SK-N-SH (cell line): ENCODE results near the gene HGS. TPM values are rescaled to one million over a fixed set of nuclear protein-coding genes. Genes with fewer than 3 reads are reported as not detected.
A peak's percentile ranks its signal among the peaks of the same experiment; 100 is the strongest.

ENCODE experiments used
- CTCF ChIA-PET: fragments of 300-600, 350-600 bp; formaldehyde crosslinking; extraction: SDS; loops from one replicate; lab custom pipeline; 2021; lab: Yijun Ruan, JAX
- POLR2A ChIA-PET: fragments of 350-600 bp; sonication (Branson Sonifier 250); formaldehyde crosslinking; extraction: SDS; loops from one replicate; lab custom pipeline; 2020; ENCODE audit warnings: antibody characterized with exemption, inconsistent platforms; lab: Yijun Ruan, JAX
- DNase-seq: peaks from one replicate; pipeline ENCODE4 v3.0.0; 2012
- H2AFZ ChIP-seq: fragments of 200-600 bp; sonication (generic); 2 replicates; pipeline ENCODE4 v1.8.1; 2016; ENCODE audit warnings: antibody characterized with exemption, mild to moderate bottlenecking, low read depth
- H3F3A ChIP-seq: fragments of 200-600 bp; sonication (generic); replicated peaks from 2 replicates; pipeline ENCODE3; 2016; ENCODE audit warnings: antibody characterized with exemption, mild to moderate bottlenecking; ENCODE audit not compliant: insufficient read depth
- H3K27ac ChIP-seq, 2 experiments: fragments of 200-500 bp in 1 of 2; fragments of 200-600 bp in 1 of 2; sonication (Bioruptor generic) in 1 of 2; sonication (generic), shearing (Covaris generic) in 1 of 2; 2 replicates each; pipeline versions ENCODE4 v1.5.1 to v1.6.1; 2014 to 2016; ENCODE audit warnings: low read depth in 2 of 2, inconsistent platforms in 1 of 2, low read length in 1 of 2, mild to moderate bottlenecking in 1 of 2, mixed read lengths in 1 of 2
- H3K27me3 ChIP-seq: fragments of 200-600 bp; sonication (generic), shearing (Covaris generic); 2 replicates; pipeline ENCODE4 v1.6.1; 2016; ENCODE audit warnings: mixed run types; ENCODE audit not compliant: insufficient read depth
- H3K36me3 ChIP-seq, 2 experiments: fragments of 200-500 bp in 1 of 2; fragments of 200-600 bp in 1 of 2; sonication (Bioruptor generic) in 1 of 2; sonication (generic) in 1 of 2; replicated peaks in 1 of 2; 2 replicates each; pipeline versions ENCODE3 to v1.5.1; 2014 to 2016; ENCODE audit warnings: low read length in 1 of 2, mild to moderate bottlenecking in 1 of 2; ENCODE audit not compliant: insufficient read depth in 2 of 2, control insufficient read depth in 1 of 2
- H3K4me1 ChIP-seq, 2 experiments: fragments of 200-500 bp in 1 of 2; fragments of 200-600 bp in 1 of 2; sonication (Bioruptor generic) in 1 of 2; sonication (generic), shearing (Covaris generic) in 1 of 2; 2 replicates each; pipeline versions ENCODE4 v1.5.1 to v1.6.1; 2014 to 2016; ENCODE audit warnings: low read depth in 1 of 2, low read length in 1 of 2, mixed run types in 1 of 2; ENCODE audit not compliant: insufficient read depth in 2 of 2, control insufficient read depth in 1 of 2
- H3K4me2 ChIP-seq: fragments of 200-600 bp; sonication (generic), shearing (Covaris generic); 2 replicates; pipeline ENCODE4 v1.6.1; 2017; ENCODE audit warnings: mixed run types
- H3K4me3 ChIP-seq, 2 experiments: fragments of 200-500 bp in 1 of 2; fragments of 200-600 bp in 1 of 2; sonication (Bioruptor generic) in 1 of 2; sonication (generic), shearing (Covaris generic) in 1 of 2; 2 replicates each; pipeline versions ENCODE4 v1.5.1 to v1.8.1; 2014 to 2016; ENCODE audit warnings: low read depth in 2 of 2, inconsistent platforms in 1 of 2, low read length in 1 of 2, mild to moderate bottlenecking in 1 of 2, mixed read lengths in 1 of 2, moderate library complexity in 1 of 2
- H3K79me2 ChIP-seq: fragments of 200-600 bp; sonication (generic); 2 replicates; pipeline ENCODE4 v1.8.1; 2017; ENCODE audit warnings: mild to moderate bottlenecking; ENCODE audit not compliant: insufficient read depth
- H3K9ac ChIP-seq: fragments of 200-600 bp; sonication (generic); 2 replicates; pipeline ENCODE4 v1.6.1; 2017; ENCODE audit warnings: mixed run types
- H3K9me2 ChIP-seq: fragments of 200-600 bp; sonication (generic); 2 replicates; pipeline ENCODE4 v1.6.1; 2017; ENCODE audit warnings: mixed run types
- H3K9me3 ChIP-seq: fragments of 200-600 bp; sonication (generic); 2 replicates; pipeline ENCODE4 v1.6.1; 2017; ENCODE audit warnings: mixed run types, mild to moderate bottlenecking, moderate library complexity
- H4K20me1 ChIP-seq: fragments of 200-600 bp; sonication (generic); 2 replicates; pipeline ENCODE4 v1.6.1; 2017; ENCODE audit warnings: mild to moderate bottlenecking, mixed run types; ENCODE audit not compliant: insufficient read depth
- CHD2 ChIP-seq: fragments of 150-350 bp; IDR thresholded peaks from 2 replicates; pipeline ENCODE4 v1.6.1; 2018; ENCODE audit warnings: low read length; ENCODE audit not compliant: partially characterized antibody
- ELF1 ChIP-seq: IDR thresholded peaks from 2 replicates; pipeline ENCODE4 v1.4.0; 2012
- EP300 ChIP-seq, 2 experiments: IDR thresholded peaks; 2 replicates each; pipeline versions ENCODE4 v1.4.0 to v1.6.1; 2012; ENCODE audit warnings: borderline replicate concordance in 1 of 2, low read depth in 1 of 2, low read length in 1 of 2
- GATA2 ChIP-seq: sonication (generic); formaldehyde crosslinking; IDR thresholded peaks from 2 replicates; pipeline ENCODE4 v1.5.0; 2020; ENCODE audit warnings: mild to moderate bottlenecking, missing genetic modification reagents
- JUND ChIP-seq: IDR thresholded peaks from 2 replicates; pipeline ENCODE4 v1.4.0; 2012
- MEF2A ChIP-seq: IDR thresholded peaks from 2 replicates; pipeline ENCODE4 v1.4.0; 2012; ENCODE audit warnings: low read depth, borderline replicate concordance
- MXI1 ChIP-seq: IDR thresholded peaks from 2 replicates; pipeline ENCODE4 v1.6.1; 2012; ENCODE audit warnings: mild to moderate bottlenecking, low read depth, low read length, improper control_type of control experiment
- NFIC ChIP-seq: IDR thresholded peaks from 2 replicates; pipeline ENCODE4 v1.4.0; 2012; ENCODE audit warnings: borderline replicate concordance
- RXRA ChIP-seq: IDR thresholded peaks from 2 replicates; pipeline ENCODE4 v1.4.0; 2012; ENCODE audit warnings: low read depth, mild to moderate bottlenecking, borderline replicate concordance
- SIN3A ChIP-seq: IDR thresholded peaks from 2 replicates; pipeline ENCODE4 v1.6.1; 2012; ENCODE audit warnings: low read depth, mild to moderate bottlenecking, low read length, moderate library complexity, borderline replicate concordance
- SMC3 ChIP-seq: IDR thresholded peaks from 2 replicates; pipeline ENCODE4 v1.6.1; 2012; ENCODE audit warnings: low read depth, low read length, improper control_type of control experiment
- TEAD4 ChIP-seq: IDR thresholded peaks from 2 replicates; pipeline ENCODE4 v1.4.0; 2012; ENCODE audit warnings: mild to moderate bottlenecking, borderline replicate concordance; ENCODE audit not compliant: insufficient read depth
- WGBS: methylation state at CpG from one replicate; pipeline ENCODE4 v1.1.6; 2017; ENCODE audit warnings: low lambda C conversion rate; 5-methylcytosine and 5-hydroxymethylcytosine counted together
- polyA plus RNA-seq, 3 experiments: library from polyadenylated mRNA; depleted of rRNA; stranded (reverse); fragments of >200 nt; gene quantifications; 2 replicates each; pipeline ENCODE4 v1.2.3, GENCODE V29; 2012
- TF ChIP-seq, protein P1 (sequence below): IDR thresholded peaks from 2 replicates; pipeline ENCODE4 v1.4.0; 2012; ENCODE audit warnings: low read depth, borderline replicate concordance
- TF ChIP-seq, protein P2 (sequence below): IDR thresholded peaks from 2 replicates; pipeline ENCODE4; 2012
- TF ChIP-seq, protein P3 (sequence below): IDR thresholded peaks from 2 replicates; pipeline ENCODE4 v1.4.0; 2012; ENCODE audit warnings: low read depth, borderline replicate concordance

HGS gene
- polyA plus RNA-seq, 1 of the 3 experiments (the other 2 are of a cell fraction): 192 TPM

DNA sequence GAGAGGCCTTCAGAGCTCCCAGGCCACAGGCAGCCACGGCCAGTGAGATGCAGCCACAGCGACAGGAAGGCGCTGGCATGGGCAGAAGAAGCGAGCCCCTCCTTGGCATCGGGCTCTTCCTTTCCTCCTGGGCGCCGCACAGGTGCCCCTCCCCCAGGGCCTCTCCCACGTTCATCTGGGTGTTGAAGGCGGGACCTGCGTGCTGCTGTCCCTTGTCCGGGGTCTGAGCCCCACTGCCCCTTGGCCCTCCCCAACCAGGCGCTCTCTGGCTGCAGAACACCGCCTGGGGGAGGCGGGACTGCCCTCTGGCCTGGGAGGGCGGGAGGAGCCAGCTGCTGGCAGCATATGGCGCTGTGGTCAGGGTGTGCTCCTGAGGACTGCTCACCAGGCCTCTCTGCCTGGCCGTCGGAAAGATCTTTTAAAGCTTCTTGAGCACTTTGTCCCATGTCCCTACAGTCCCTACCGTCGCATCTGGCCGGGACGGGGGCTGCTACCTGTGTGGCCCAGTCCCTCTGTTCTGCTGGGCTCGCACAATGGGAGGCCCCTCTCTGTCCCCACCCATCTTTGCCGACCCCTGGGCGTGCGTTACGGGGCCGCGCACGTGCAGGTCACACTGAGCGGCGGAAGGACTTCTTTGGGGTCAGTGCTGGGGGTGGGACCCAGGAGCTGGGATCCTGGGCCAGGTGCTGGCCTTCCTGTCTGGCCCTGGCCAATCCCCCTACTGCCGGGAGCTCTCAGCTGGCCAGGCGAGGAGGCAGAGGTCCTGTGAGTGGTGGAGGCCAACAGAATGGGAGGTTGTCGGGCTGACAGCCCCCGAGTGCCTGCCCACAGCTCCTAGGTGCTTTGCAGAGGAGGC, 30.0 kb downstream of the HGS start:
- ChIA-PET CTCF (interaction anchor here (0.9 to 4.4 kb wide), 13 partner anchors 9 to 522 kb away, joined by 3 to 33 read pairs (median 4); partner anchors contain the start of gene MRPL12), POLR2A (interaction anchor here (0.8 to 3.8 kb wide), 8 partner anchors 10 to 158 kb away, joined by 3 to 30 read pairs (median 3); partner anchors contain the start of genes MCRIP1 and MRPL12)
- H3K4me2 ChIP-seq: peak overlapping the region; percentile 89
- TF ChIP-seq GATA2 (CRISPR knock-in tag) (no peak), ELF1 (no peak), NFIC (no peak), MXI1 (peak; percentile 54; the same call in 1 of the 2 replicates), SMC3 (no peak), SIN3A (no peak), TEAD4 (no peak), CHD2 (peak; percentile 23), EP300 (IDR thresholded peaks at IDR 0.05; ENCODE audit: borderline replicate concordance in 1 of 2, low read depth in 1 of 2, low read length in 1 of 2) (peak in 1 of 2 experiments; percentile 15; a peak in 1 of 4 replicates), JUND (no peak), MEF2A (no peak), RXRA (no peak)
- TF ChIP-seq, protein P1, sequence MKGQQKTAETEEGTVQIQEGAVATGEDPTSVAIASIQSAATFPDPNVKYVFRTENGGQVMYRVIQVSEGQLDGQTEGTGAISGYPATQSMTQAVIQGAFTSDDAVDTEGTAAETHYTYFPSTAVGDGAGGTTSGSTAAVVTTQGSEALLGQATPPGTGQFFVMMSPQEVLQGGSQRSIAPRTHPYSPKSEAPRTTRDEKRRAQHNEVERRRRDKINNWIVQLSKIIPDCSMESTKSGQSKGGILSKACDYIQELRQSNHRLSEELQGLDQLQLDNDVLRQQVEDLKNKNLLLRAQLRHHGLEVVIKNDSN: no peak
- TF ChIP-seq, protein P2, sequence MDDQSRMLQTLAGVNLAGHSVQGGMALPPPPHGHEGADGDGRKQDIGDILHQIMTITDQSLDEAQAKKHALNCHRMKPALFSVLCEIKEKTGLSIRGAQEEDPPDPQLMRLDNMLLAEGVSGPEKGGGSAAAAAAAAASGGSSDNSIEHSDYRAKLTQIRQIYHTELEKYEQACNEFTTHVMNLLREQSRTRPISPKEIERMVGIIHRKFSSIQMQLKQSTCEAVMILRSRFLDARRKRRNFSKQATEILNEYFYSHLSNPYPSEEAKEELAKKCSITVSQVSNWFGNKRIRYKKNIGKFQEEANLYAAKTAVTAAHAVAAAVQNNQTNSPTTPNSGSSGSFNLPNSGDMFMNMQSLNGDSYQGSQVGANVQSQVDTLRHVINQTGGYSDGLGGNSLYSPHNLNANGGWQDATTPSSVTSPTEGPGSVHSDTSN: no peak
- TF ChIP-seq, protein P3, sequence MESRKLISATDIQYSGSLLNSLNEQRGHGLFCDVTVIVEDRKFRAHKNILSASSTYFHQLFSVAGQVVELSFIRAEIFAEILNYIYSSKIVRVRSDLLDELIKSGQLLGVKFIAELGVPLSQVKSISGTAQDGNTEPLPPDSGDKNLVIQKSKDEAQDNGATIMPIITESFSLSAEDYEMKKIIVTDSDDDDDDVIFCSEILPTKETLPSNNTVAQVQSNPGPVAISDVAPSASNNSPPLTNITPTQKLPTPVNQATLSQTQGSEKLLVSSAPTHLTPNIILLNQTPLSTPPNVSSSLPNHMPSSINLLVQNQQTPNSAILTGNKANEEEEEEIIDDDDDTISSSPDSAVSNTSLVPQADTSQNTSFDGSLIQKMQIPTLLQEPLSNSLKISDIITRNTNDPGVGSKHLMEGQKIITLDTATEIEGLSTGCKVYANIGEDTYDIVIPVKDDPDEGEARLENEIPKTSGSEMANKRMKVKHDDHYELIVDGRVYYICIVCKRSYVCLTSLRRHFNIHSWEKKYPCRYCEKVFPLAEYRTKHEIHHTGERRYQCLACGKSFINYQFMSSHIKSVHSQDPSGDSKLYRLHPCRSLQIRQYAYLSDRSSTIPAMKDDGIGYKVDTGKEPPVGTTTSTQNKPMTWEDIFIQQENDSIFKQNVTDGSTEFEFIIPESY: no peak
- H3F3A ChIP-seq: peaks cover 19% of the 10 kb centered on the region
- peak overlapping the region; percentile 69; the same call in 1 of the 2 replicates for H3K9ac ChIP-seq
- peak overlapping the region in 1 of 2 experiments; percentile 75; a peak in 3 of 4 replicates for H3K27ac ChIP-seq
- no peaks in the 10 kb centered on the region for H3K9me2 ChIP-seq
- 68% methylated on average over 32 of the region's 36 CpGs for WGBS
- no peaks in the 10 kb centered on the region for H3K27me3 ChIP-seq
- DNase-seq: peak; percentile 90
- no peaks in the 10 kb centered on the region for H4K20me1 ChIP-seq
- peaks cover 24% of the 10 kb centered on the region; the same call in 1 of the 2 replicates for H3K79me2 ChIP-seq
- H3K36me3 ChIP-seq: peaks cover 0 to 10% of the 10 kb centered on the region in 2 experiments
- no peak overlapping the region for H2AFZ ChIP-seq
- H3K9me3 ChIP-seq: no peaks in the 10 kb centered on the region
- H3K4me3 ChIP-seq: peak overlapping the region; percentile 73 to 80
- H3K4me1 ChIP-seq: peaks cover 22 to 33% of the 10 kb centered on the region in 2 experiments; a peak in 3 of 4 replicates
